Measurements from ENCODE around the gene IQCK. TPM values are rescaled to one million over a fixed set of nuclear protein-coding genes. Genes with fewer than 3 reads are reported as not detected.

IQCK gene
- total and polyA plus RNA-seq, 10 donors = 3.6 to 19.9 (median 7.4) TPM

- Histone ChIP-seq H3K27me3 (replicated peaks in 1 of 7) (no peaks in the 10 kb centered on the region), H3K9me3 (peaks cover 0 to 24% (median 11%) of the 10 kb centered on the region in 8 donors), H3K4me3 (no peak overlapping the region), H3K36me3 (peaks cover 0 to 4% (median 0%) of the 10 kb centered on the region in 6 donors), H3K4me1 (peaks cover 0 to 4% (median 0%) of the 10 kb centered on the region in 6 donors), H3K27ac (no peak overlapping the region)
- intact Hi-C loops (cut with DNase I; ENCODE audit: low total_unique reads) = no loop called here
- WGBS, 5 donors = 89 to 94% (median 91%) methylated on average over 4 of the region's 4 CpGs
- DNase-seq = no peak
- TF ChIP-seq CTCF (IDR thresholded peaks at IDR 0.05 in 8 of 11, conservative IDR thresholded peaks at IDR 0.05 in 3 of 11) (no peak), POLR2A (IDR thresholded peaks at IDR 0.05) (no peak), POLR2AphosphoS5 (IDR thresholded peaks at IDR 0.05) (no peak)
Measured at GRCh38 chr16:19769239-19769638, 51.2 kb downstream of the IQCK start.

GRCh38 chr16:19771040-19771439 is 53.0 kb downstream of the IQCK start:
- Histone ChIP-seq H3K9me3 (peaks cover 0 to 24% (median 11%) of the 10 kb centered on the region in 8 donors), H3K36me3 (peaks cover 0 to 4% (median 0%) of the 10 kb centered on the region in 6 donors), H3K27ac (no peak overlapping the region), H3K4me1 (no peaks in the 10 kb centered on the region), H3K27me3 (replicated peaks in 1 of 7) (no peaks in the 10 kb centered on the region), H3K4me3 (no peak overlapping the region)
- TF ChIP-seq POLR2A (IDR thresholded peaks at IDR 0.05) (no peak), POLR2AphosphoS5 (IDR thresholded peaks at IDR 0.05) (no peak)
- DNase-seq = no peak
- intact Hi-C loops (cut with DNase I; ENCODE audit: low total_unique reads) = no loop called here
- 81 to 90% (median 82%) methylated on average over 3 of the region's 3 CpGs for WGBS, 5 donors

DNA sequence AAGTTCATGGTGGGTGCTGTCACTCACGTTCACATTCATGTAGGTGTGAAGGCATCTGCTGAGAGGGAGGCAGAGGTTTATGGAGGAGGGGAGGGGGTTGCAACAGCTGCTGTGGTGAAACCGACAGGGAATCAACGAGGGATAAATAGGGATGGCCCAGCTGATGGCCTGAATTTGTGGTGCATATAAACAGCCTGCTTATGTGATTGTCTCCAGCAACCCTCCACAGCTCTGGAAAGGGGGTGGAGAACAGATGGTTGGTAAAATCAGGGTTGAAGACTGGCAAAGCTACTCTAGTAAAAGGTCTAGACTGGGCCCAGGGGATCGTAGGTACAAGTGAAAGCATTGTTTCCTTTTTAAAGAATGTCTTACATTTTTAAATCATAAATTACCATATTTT is 53.7 kb downstream of the IQCK start:
- H3K9me3 ChIP-seq = peaks cover 0 to 24% (median 11%) of the 10 kb centered on the region in 8 donors
- peaks cover 0 to 4% (median 0%) of the 10 kb centered on the region in 6 donors for H3K36me3 ChIP-seq
- TF ChIP-seq POLR2AphosphoS5 (IDR thresholded peaks at IDR 0.05) = no peak
- TF ChIP-seq CTCF (IDR thresholded peaks at IDR 0.05 in 8 of 11, conservative IDR thresholded peaks at IDR 0.05 in 3 of 11) = no peak
- no peak for TF ChIP-seq POLR2A (IDR thresholded peaks at IDR 0.05)
- no peaks in the 10 kb centered on the region for H3K27me3 ChIP-seq (replicated peaks in 1 of 7)
- intact Hi-C loops (cut with DNase I; ENCODE audit: low total_unique reads) = no loop called here
- DNase-seq = no peak
- no peak overlapping the region for H3K27ac ChIP-seq
- H3K4me1 ChIP-seq = no peaks in the 10 kb centered on the region
- 58 to 73% (median 67%) methylated on average over 4 of the region's 4 CpGs for WGBS, 5 donors
- no peak overlapping the region for H3K4me3 ChIP-seq

GRCh38 chr16:19774024-19774423 is 56.0 kb downstream of the IQCK start:
- H3K27ac ChIP-seq = no peak overlapping the region
- no peak for DNase-seq
- H3K9me3 ChIP-seq = peaks cover 0 to 18% (median 8%) of the 10 kb centered on the region in 8 donors
- peaks cover 0 to 4% (median 0%) of the 10 kb centered on the region in 6 donors for H3K36me3 ChIP-seq
- intact Hi-C loops (cut with DNase I; ENCODE audit: low total_unique reads) = no loop called here
- no peak overlapping the region for H3K4me3 ChIP-seq
- WGBS, 5 donors = 53 to 92% (median 66%) methylated on average over 2 of the region's 2 CpGs
- no peak for TF ChIP-seq CTCF (IDR thresholded peaks at IDR 0.05 in 8 of 11, conservative IDR thresholded peaks at IDR 0.05 in 3 of 11)
- no peak for TF ChIP-seq POLR2AphosphoS5 (IDR thresholded peaks at IDR 0.05)
- no peak for TF ChIP-seq POLR2A (IDR thresholded peaks at IDR 0.05)
- H3K4me1 ChIP-seq = peaks cover 0 to 9% (median 0%) of the 10 kb centered on the region in 6 donors
- no peaks in the 10 kb centered on the region for H3K27me3 ChIP-seq (replicated peaks in 1 of 7)

DNA sequence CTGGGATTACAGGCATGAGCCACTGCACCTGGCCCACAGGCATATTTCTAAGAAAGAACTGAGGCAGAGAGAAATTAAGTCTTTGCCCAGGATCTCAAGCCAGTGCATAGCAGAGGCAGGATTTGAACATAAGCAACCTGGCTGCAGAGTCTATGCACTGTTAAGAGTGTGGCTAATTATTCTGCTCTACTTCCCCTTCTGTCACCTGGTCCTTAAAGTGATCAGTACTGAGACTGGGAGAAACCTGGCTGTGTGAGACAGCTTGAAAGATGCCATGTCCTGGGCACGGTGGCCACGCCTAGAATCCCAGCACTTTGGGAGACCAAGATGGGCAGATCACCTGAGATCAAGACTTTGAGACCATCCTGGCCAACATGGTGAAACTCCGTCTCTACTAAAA is 58.1 kb downstream of the IQCK start:
- no peak overlapping the region for H3K4me3 ChIP-seq
- peaks cover 0 to 9% (median 0%) of the 10 kb centered on the region in 6 donors for H3K4me1 ChIP-seq
- no peaks in the 10 kb centered on the region for H3K9me3 ChIP-seq
- intact Hi-C loops (cut with DNase I; ENCODE audit: low total_unique reads) = no loop called here
- DNase-seq = no peak
- 82 to 97% (median 93%) methylated on average over 3 of the region's 3 CpGs for WGBS, 5 donors
- no peaks in the 10 kb centered on the region for H3K27me3 ChIP-seq (replicated peaks in 1 of 7)
- TF ChIP-seq POLR2AphosphoS5 (IDR thresholded peaks at IDR 0.05) = no peak
- no peak for TF ChIP-seq CTCF (IDR thresholded peaks at IDR 0.05 in 8 of 11, conservative IDR thresholded peaks at IDR 0.05 in 3 of 11)
- no peak for TF ChIP-seq POLR2A (IDR thresholded peaks at IDR 0.05)
- no peaks in the 10 kb centered on the region for H3K36me3 ChIP-seq
- H3K27ac ChIP-seq = no peak overlapping the region
